ENCODE data around the gene HELQ.

The HELQ gene

DNA sequence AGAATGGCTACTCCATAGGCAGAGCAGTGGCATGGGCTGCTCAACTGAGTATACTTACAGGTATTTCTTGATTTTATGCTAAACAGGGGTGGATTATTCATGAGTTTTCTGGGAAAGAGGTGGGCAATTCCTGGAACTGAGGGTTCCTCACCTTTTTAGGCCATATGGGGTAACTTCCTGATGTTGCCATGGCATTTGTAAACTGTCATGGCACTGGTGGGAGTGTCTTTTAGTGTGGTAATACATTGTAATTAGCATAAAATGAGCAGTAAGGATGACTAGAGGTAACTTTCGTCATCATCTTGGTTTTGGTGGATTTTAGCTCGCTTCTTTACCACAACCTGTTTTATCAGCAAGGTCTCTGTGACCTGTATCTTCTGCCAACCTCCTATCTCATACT is 72.8 kb downstream of the HELQ start:
- TF ChIP-seq, protein P1, sequence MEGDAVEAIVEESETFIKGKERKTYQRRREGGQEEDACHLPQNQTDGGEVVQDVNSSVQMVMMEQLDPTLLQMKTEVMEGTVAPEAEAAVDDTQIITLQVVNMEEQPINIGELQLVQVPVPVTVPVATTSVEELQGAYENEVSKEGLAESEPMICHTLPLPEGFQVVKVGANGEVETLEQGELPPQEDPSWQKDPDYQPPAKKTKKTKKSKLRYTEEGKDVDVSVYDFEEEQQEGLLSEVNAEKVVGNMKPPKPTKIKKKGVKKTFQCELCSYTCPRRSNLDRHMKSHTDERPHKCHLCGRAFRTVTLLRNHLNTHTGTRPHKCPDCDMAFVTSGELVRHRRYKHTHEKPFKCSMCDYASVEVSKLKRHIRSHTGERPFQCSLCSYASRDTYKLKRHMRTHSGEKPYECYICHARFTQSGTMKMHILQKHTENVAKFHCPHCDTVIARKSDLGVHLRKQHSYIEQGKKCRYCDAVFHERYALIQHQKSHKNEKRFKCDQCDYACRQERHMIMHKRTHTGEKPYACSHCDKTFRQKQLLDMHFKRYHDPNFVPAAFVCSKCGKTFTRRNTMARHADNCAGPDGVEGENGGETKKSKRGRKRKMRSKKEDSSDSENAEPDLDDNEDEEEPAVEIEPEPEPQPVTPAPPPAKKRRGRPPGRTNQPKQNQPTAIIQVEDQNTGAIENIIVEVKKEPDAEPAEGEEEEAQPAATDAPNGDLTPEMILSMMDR (IDR thresholded peaks at IDR 0.05; ENCODE audit: low read depth, low read length) = no peak
- no peaks in the 10 kb centered on the region for H3K27me3 ChIP-seq (ENCODE audit: insufficient read depth, low read depth, severe bottlenecking)

DNA sequence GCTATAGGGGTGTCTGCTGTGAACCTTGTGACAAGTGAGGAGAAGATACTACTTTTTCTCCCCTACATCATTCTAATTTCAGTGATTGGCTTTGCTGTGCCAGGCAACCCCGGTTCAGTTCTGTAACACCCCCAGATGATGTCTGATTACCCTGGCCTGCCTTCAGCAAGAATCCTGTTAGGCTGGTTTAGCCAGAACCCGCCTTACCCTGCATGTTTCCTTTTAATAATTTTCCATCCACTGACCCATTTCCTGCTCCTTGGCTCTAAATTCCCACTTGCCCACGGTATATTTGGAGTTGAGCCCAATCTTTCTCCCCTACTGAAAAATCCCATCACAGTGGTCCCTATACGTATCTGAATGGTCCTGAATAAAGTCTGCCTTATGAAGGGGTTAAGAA is 74.5 kb downstream of the HELQ start:
- Histone ChIP-seq H3K9me3 (ENCODE audit: severe bottlenecking) (peaks cover 6% of the 10 kb centered on the region), H3K27me3 (ENCODE audit: insufficient read depth, low read depth, severe bottlenecking) (no peaks in the 10 kb centered on the region), H3K36me3 (no peaks in the 10 kb centered on the region), H3K4me3 (ENCODE audit: low read depth, low read length) (no peak overlapping the region), H3K27ac (no peak overlapping the region)
- TF ChIP-seq, protein P1 (IDR thresholded peaks at IDR 0.05; ENCODE audit: low read depth, low read length) = no peak
- DNase-seq = no peak

More for the DNA sequence above, 72.8 kb downstream of the HELQ start:
- no peaks in the 10 kb centered on the region for H3K36me3 ChIP-seq
- H3K4me3 ChIP-seq (ENCODE audit: low read depth, low read length) = no peak overlapping the region
- no peak for DNase-seq
- no peak overlapping the region for H3K27ac ChIP-seq
- peaks cover 6% of the 10 kb centered on the region for H3K9me3 ChIP-seq (ENCODE audit: severe bottlenecking)

DNA sequence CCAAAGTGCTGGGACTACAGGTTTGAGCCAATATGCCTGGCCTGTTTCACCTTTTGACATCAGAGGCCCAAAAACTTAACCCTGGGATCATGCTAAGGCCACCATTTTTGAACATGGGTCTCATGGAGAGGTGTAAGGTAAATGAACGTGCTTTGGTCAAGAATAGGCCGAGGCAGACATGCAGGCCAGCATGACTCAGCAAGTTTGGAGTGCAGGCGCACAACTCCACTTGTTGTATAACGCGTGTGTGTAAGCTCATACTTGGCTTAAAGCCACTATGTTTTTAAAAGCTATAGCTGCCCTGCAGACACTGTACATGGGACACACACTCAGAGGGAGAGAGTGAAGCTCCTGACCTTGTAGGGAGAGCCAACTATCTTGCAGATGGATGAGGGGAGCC is 77.2 kb downstream of the HELQ start:
- peak; percentile 16 for DNase-seq
- Histone ChIP-seq H3K9me3 (ENCODE audit: severe bottlenecking) (peaks cover 6% of the 10 kb centered on the region), H3K27ac (no peak overlapping the region), H3K36me3 (no peaks in the 10 kb centered on the region), H3K27me3 (ENCODE audit: insufficient read depth, low read depth, severe bottlenecking) (no peaks in the 10 kb centered on the region), H3K4me3 (ENCODE audit: low read depth, low read length) (no peak overlapping the region)
- TF ChIP-seq, protein P1 (IDR thresholded peaks at IDR 0.05; ENCODE audit: low read depth, low read length) = no peak

DNA sequence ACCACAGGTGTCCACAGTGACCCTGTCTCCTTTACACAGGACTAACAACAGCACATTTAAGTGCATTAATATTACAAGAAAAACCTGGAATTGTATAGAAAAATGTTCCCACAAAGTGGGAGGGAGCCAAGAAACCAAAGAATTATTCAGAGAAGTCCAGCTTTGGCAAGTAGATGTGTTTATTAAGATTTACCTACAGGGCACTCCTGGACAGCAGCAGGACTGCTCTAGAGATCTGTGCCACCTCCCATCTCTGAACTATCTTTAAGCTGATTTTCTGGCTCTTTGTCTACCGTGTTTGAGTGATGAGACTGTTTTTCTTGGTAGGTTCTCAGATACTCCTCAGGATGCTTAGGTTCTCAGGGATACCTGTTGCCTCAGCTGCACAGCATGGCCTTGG is 82.7 kb downstream of the HELQ start:
- DNase-seq = no peak
- no peaks in the 10 kb centered on the region for H3K27me3 ChIP-seq (ENCODE audit: insufficient read depth, low read depth, severe bottlenecking)
- H3K27ac ChIP-seq = no peak overlapping the region
- H3K9me3 ChIP-seq (ENCODE audit: severe bottlenecking) = no peaks in the 10 kb centered on the region
- no peak overlapping the region for H3K4me3 ChIP-seq (ENCODE audit: low read depth, low read length)
- H3K36me3 ChIP-seq = no peaks in the 10 kb centered on the region
- TF ChIP-seq, protein P1 (IDR thresholded peaks at IDR 0.05; ENCODE audit: low read depth, low read length) = no peak

DNA sequence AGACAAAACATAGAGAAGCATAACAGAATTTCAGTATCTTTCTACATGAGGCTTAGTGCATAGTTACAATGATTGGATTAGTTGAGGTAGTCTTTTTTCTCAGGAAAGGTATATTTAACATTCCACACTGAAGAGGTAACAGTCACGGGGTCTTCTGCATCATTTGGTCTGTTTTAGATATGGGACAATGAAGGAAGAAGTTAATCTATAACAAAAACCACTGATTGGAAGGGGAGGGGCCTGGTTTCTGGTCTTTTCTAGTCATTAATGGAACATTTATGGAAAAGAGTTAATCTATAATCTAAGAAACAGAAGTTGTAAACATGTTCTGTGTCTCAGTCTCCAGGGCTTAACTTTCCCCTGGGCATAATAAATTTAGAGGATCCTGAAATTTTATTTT is 83.7 kb downstream of the HELQ start:
- H3K9me3 ChIP-seq (ENCODE audit: severe bottlenecking) = no peaks in the 10 kb centered on the region

DNA sequence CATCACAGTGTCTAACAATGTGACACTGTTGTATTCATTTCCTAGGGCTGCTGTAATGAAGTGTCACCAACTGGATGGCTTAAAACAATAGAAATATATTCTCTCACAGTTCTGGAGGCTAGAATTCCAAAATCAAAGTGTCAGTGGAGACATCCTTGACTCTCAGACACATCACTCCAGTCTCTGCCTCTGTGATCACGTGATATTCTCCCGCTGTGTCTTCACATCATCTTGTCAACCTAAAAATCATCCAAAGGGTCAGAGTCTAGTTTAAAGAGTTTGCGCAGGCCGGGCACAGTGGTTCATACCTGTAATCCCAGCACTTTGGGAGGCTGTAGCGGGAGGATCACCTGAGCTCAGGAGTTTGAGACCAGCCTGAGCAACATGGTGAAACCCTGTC is 84.4 kb downstream of the HELQ start:
- TF ChIP-seq, protein P1 (IDR thresholded peaks at IDR 0.05; ENCODE audit: low read depth, low read length) = no peak
- H3K27ac ChIP-seq = no peak overlapping the region
- no peak for DNase-seq
- H3K27me3 ChIP-seq (ENCODE audit: insufficient read depth, low read depth, severe bottlenecking) = no peaks in the 10 kb centered on the region
- no peaks in the 10 kb centered on the region for H3K36me3 ChIP-seq
- no peak overlapping the region for H3K4me3 ChIP-seq (ENCODE audit: low read depth, low read length)
- no peaks in the 10 kb centered on the region for H3K9me3 ChIP-seq (ENCODE audit: severe bottlenecking)

More for the DNA sequence above, 83.7 kb downstream of the HELQ start:
- DNase-seq = no peak
- Histone ChIP-seq H3K36me3 (no peaks in the 10 kb centered on the region), H3K27ac (no peak overlapping the region), H3K27me3 (ENCODE audit: insufficient read depth, low read depth, severe bottlenecking) (no peaks in the 10 kb centered on the region), H3K4me3 (ENCODE audit: low read depth, low read length) (no peak overlapping the region)
- TF ChIP-seq, protein P1 (IDR thresholded peaks at IDR 0.05; ENCODE audit: low read depth, low read length) = no peak

Data from WERI-Rb-1 (cell line).